Fibroblast of upper back skin (primary cell): Measurements from ENCODE around the gene MRPL52.
"Not testable (repeated sequence)": the region's sequence is repeated elsewhere in the genome, so short reads cannot be mapped to it uniquely, and the experiment has no call there.

Source experiments
- DNase-seq: peaks from one replicate; pipeline ENCODE4 v3.0.0-alpha.2; 2013

The MRPL52 gene

GRCh38 chr14:22854963-22855724, 25.5 kb downstream of the MRPL52 start:
- no peak for DNase-seq

DNA sequence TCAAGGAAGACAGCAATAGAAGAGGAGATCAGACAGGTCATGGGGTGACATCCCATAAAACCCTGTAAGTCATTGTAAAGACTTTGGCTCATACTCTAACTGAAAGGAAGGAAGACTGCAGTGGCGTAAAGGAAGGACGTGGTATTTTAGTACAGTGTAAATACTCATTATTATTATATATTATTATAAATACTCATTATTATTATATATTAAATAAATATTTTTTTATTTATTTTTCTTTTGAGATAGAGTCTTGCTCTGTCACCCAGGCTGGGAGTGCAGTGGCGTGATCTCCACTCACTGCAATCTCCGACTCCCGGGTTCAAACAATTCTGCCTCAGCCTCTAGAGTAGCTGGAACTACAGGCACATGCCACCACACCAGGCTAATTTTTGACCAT, 26.7 kb downstream of the MRPL52 start:
- no peak for DNase-seq

DNA sequence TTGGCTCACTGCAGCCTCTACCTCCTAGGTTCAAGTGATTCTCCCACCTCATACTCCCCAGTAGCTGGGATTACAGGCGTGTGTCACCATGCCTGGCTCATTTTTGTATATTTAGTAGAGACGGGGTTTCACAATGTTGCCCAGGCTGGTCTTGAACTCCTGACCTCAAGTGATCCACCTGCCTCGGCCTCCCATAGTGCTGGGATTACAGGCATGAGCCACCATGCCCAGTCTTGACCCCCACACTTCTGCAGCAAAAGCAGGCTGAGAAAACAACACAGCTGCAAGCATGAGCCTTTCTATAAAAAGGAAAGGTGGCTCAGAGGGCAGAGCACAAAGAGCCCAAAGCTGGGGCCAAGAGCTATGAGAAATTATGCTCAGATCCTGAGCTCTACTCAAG, 30.7 kb downstream of the MRPL52 start:
- DNase-seq = not testable (repeated sequence)

- no peak for DNase-seq
Observed at GRCh38 chr14:22861651-22862050, 32.0 kb downstream of the MRPL52 start.

DNA sequence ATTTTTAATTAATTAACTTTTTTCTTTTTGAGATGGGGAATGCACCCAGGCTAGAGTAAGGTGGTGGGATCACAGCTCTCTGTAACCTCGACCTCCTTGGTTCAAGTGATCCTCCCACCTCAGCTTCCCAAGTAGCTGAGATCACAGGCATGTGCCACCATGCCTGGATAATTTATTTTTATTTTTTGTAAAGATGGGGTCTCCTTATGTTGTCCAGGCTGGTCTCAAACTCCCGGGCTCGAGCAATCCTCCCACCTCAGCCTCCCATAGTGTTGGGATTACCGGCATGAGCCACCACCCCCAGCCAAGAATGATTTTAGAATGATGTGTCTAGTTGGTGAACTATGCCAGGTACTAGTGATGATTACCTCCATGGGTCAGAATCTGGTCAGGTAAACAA, 35.3 kb downstream of the MRPL52 start:
- DNase-seq = no peak

- no peak for DNase-seq
Observed at GRCh38 chr14:22865424-22866405, 36.0 kb downstream of the MRPL52 start.

- DNase-seq = no peak
Observed at GRCh38 chr14:22866874-22867273, 37.2 kb downstream of the MRPL52 start.

DNA sequence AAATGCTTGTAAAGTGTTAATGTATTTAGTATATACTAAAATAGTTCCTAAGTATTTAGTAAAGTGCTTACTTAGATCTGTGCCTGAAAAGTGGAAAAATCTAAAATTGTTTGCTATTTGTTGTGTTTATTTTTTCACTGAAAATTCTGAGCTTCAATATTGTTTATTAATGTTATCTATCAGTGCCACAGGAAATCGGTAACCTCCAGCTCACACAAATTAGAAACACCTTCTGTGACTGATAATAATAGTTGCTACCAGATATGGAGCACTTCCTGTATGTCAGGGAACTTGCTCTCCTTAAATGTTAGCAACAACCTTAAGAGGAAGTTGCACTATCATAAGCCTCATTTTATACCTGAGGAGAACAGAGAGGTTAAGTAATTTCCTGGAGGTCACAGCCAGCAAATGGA, 41.1 kb downstream of the MRPL52 start:
- no peak for DNase-seq

GRCh38 chr14:22871224-22872032, 41.7 kb downstream of the MRPL52 start, which contains the start of gene LRP10:
TSS of gene LRP10 (plus strand) at chr14:22871740. CDS start at chr14:22872304, 564 bp downstream.
- DNase-seq = peak; percentile 70

DNA sequence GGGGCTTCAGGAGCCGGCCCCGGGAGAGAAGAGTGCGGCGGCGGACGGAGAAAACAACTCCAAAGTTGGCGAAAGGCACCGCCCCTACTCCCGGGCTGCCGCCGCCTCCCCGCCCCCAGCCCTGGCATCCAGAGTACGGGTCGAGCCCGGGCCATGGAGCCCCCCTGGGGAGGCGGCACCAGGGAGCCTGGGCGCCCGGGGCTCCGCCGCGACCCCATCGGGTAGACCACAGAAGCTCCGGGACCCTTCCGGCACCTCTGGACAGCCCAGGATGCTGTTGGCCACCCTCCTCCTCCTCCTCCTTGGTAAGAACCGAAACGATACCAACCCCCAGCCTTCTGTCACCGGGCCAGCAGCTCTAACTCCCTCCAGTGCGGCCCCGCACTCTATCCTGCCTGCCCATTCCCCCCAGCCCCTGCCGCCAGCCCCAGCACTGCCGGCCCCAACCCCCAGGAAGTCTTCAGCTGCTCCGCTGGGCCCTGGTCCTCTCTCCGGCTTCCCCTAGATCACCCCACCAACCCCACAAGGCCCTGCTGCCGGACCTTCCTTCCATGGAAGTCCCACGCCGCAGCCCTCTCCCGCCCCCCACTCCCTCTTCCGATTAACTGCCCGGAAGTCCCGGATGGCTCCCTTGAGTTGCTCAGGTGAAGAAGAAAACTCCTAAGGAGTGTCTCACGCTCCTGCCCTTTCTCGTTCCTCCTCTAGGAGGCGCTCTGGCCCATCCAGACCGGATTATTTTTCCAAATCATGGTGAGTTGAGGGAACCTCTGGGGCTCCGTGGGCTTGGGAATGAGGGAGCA, 42.5 kb downstream of the MRPL52 start:
- peak; percentile 82 for DNase-seq

- DNase-seq = no peak
Observed at GRCh38 chr14:22872833-22873520, 43.3 kb downstream of the MRPL52 start.

- no peak for DNase-seq
Observed at GRCh38 chr14:22875003-22875747, 45.5 kb downstream of the MRPL52 start.

- no peak for DNase-seq
Observed at GRCh38 chr14:22875748-22876319, 46.1 kb downstream of the MRPL52 start.

- no peak for DNase-seq
Observed at GRCh38 chr14:22877000-22877501, 47.4 kb downstream of the MRPL52 start.

GRCh38 chr14:22878271-22879246, 48.9 kb downstream of the MRPL52 start:
- no peak for DNase-seq

DNA sequence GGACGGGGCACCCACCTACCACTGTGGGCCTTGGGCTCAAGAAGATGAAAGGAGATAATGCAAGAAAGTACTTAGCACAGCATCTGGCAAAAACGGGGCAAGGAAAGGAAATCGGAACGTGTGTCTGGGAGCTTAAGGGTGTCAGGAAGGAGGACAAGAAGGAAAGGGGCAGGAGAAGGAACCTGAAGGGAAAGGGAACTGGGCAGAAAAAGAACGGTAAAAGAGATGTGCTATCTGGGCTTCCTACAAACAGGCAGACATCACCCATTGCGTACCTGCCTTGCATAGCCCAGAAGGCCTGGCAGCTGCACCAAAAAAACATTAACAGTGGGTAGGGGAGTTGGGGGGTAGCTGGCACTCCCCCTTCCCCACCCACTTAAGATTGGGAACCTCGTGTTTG, 52.4 kb downstream of the MRPL52 start:
- no peak for DNase-seq

DNA sequence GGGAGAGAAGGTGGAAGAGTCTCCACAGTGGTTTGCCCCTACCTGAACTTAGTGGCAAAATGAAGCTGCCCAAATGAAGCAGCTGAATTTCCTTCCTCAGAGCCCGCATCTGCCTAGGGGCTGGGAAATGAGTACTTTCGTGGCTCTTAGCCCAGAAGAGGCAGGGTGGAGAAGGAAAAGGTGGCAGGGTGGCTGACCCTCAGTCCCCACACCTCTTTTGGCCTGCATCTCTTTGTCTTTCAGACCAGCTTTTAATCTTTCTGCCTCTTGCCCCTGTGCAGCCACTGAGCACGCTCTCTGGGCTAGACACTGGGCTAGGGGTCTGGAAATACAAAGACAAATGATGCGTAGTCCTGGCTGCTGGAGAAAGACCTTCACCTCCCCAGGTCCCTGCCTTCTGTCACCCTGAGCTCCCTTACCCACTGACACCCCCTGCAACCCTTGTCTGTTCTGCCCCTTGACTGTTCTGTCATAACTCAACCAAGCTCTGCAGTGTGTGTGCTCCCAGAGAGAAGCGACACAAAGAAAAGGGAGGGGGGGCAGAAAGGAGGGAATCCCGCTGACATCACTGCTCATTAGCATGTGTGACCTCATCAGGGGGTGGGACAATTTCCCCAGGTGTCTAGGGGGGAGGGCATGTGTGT, 53.0 kb downstream of the MRPL52 start:
- peak; percentile 19 for DNase-seq
